HG03280 (cell line): ENCODE measurements around the gene PRAMEF9.
"Not testable (repeated sequence)": the region's sequence is repeated elsewhere in the genome, so short reads cannot be mapped to it uniquely, and the experiment has no call there.

Experiments
- ATAC-seq: cut with Tn5 transposase; IDR thresholded peaks from one replicate; pipeline ENCODE4 v1.9.1; 2021; ENCODE audit warnings: mild to moderate bottlenecking, moderate library complexity; ENCODE audit not compliant: unreplicated experiment

The PRAMEF9 gene

DNA sequence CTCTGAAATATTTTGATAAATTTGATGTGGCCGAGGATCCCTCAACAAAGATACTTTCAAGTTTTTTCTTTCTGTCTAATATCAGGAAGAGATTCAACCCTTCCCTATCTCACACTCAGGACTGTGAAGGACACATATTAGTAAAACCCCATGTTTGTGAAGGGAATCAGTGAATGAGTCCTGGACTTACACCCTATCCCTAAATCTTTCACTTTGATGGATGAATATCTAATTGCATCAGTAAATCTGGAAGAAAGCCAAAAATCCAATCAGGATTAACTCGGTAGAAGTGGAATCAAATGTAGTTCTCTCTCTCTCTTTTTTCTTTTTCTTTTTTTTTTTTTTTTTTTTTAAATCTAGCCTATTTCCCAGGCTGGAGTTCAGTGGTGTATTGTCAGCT is at the start of gene PRAMEF9:
TSS of gene PRAMEF9 (plus strand) at position 301 of the 400 bp plus-strand sequence. CDS start 3,433 bp downstream, outside the sequence.
- ATAC-seq, result not testable (repeated sequence)

DNA sequence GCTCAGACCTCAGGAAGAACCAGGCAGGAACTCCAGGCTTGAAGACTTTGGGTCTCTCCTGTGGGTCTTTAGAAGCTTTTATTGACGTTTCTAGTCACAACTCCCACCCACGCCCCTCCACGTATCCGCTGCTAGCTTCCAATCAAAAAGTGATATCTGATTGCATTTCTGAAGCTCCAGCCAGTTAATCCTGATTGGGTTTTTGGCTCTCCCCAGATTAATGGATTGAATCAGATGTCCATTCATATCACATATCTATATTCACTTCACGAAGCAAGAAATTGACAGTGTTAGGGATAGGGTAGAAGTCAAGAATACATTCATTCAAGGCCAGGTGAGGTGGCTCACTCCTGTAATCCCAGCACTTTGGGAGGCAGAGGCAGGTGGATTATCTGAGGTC is 15.7 kb upstream of the PRAMEF9 start, which contains the start of gene PRAMEF26:
TSS of gene PRAMEF26 (minus strand) at position 101 of the 400 bp plus-strand sequence. CDS start 2,914 bp downstream, outside the sequence.
- ATAC-seq, result not testable (repeated sequence)

DNA sequence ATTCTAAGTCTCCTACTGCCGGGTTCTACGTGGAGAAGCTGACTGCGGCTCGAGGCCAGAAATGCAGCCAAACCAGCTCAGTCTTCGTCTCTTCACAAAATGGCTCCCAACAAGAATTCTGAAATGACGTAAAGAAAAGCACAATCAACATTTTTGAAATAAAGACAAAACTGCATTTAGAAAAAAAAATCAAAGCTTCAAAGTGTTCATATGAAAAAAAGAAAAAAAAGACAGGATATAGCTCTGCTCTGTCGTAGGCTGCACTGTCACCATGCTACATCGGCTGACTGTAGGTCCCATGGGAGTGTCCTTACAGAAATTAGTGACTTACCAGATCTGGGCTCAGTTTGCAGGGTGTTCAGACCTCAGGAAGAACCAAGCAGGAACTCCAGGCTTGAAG is 6.1 kb upstream of the PRAMEF9 start, which contains the start of gene HNRNPCL4:
TSS of gene HNRNPCL4 (minus strand) at position 101 of the 400 bp plus-strand sequence. CDS start 164 bp downstream, outside the sequence.
- not testable (repeated sequence) for ATAC-seq

DNA sequence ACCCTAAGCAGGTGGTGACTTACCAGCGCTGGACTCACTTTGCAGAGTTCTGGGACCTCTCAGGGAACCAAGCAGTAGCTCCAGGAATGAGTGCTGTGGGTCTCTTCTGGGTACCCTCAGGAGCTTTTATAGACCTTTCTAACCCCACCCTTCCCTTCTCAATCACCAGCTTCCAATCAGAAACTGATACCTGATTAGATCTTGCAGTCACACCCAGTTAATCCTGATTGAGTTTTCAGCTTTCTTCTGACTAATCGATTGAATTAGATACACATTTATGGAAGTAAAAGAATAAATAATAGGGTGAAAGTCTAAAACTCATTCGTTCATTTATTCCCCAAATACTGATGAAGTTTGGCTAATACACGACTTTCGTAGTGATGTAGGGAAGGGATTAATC is 29.7 kb downstream of the PRAMEF9 start, which contains the start of gene PRAMEF13:
TSS of gene PRAMEF13 (minus strand) at position 101 of the 400 bp plus-strand sequence. CDS start 1,820 bp downstream, outside the sequence.
- not testable (repeated sequence) for ATAC-seq

DNA sequence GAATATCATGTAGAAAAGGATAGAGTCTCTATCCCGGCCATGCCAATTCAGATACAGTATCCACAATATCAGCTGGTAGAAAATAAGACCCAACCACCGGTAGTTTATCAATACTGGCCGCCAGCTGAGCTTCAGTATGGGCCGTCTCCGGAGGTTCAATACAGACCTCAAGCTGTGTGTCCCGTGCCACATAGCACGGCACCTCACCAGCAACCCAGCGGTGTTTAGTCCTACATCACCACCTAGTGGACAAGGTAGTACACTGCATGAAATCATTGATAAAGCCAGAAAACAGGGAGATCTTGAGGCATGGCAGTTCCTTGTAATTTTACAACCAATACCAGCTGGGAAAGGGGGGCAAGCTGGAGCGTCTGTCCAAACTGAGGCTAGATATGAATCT is 37.1 kb downstream of the PRAMEF9 start:
- not testable (repeated sequence) for ATAC-seq

DNA sequence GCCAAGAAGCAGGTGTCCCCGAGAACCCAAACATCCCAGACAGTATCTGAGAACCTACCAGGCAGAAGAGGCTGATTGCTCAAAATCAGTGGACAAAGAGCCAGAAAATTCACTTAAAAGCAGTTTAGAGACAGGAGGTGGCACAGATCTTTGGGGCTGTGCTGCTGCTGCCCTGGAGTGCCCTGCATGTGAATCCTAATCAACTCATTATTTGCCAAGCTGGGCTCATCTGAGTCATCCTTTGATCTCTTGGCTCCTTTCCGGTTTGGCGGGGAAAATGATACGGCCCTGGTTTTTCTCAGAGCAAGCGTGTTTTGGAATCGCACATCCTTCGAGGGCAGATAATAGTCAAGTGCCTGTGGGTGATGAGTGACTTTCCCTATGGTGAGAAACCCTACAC is 45.0 kb downstream of the PRAMEF9 start:
- ATAC-seq, result not testable (repeated sequence)

DNA sequence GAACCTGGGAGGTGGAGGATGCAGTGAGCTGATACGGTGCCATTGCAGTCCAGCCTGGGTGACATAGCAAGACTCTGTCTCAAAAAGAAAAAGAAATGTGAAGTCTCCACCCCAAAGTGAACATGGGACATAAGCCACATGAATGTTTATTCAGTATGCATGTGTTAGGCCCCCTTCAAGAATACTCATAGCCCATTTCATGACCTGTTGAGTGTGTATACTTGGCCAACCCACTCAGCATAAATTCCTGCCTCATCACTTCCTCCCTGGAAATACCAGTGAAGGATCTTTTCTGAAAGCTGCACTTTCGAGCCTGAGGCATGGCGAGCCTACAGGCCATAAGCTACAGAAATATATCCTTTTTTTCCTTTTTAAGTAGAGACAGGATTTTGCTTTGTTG is 47.6 kb downstream of the PRAMEF9 start:
- ATAC-seq, result not testable (repeated sequence)

DNA sequence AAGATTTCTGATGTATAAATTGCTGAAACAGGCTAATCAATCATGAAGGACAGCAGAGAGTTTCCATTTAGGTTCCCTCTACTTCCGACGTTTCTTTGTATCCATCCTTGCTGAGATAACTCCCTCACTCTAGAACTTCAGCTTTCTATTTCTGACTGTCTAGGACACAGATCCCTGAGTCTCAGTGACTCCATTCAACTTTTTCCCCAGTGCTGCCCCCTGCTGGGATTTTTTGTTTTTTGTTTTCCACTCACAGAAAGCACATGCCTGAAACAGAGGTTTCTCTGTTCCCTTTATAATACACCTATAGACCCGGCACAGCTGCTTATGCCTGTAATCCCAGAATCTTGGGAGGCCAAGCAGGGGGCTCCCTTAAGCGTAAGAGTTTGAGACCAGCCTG is 51.1 kb downstream of the PRAMEF9 start:
- not testable (repeated sequence) for ATAC-seq

DNA sequence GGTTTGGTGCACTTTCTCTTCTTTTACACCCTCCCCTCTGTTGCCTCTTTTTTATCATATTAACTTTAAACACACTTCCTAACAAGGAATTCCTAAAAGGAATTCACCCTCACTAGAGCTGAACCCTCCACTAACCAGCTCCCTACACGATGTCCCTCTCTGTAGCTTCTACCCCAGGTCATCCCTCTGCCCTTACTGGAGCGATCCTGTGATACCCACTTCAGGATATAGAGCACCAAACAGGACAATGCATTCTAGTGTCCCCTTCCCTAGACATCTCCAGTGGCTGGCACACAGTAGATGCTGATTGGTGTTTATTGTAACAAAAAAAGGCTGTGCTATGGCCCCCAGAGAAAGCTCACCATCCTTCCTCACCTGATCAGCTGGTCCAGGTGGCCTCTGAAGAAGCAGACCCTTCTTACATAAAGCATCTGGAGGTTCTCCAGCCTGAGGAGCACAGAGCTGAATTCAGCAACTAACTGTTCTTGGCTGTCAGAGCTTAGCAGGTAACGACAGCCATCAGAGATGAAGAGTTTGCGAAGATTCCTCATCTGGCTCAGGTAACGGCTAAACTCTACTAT is 52.9 kb downstream of the PRAMEF9 start:
- ATAC-seq, result no peak

DNA sequence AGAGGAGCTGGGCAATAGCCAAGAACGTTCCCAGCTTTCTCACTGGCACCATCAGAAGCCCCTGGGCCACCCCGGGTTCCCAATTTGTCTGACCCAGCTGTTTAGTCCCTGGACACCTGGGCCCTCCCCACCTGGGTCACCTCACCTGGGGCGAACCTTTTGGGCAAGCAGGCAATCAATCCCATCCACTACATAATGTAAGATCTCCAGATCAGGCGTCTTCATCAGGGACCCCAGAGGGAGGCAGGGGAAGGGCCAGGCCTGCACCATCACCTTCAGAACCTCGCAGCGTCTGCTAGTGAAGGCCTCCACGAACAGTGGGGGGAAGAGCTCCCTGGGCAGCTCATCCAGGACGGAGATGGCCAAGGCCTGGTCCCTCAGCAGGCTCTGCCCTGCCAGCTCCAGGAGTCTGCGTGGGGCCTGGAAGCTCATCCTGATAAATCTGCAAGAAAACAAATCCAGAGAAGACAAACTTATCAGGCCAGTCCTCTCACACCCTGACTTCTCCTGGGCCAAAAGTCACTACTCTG is 54.1 kb downstream of the PRAMEF9 start, which contains the start of gene PRAMEF18:
TSS of gene PRAMEF18 (minus strand) at position 480 of the 530 bp plus-strand sequence. CDS start at position 432, 48 bp downstream.
- ATAC-seq, result not testable (repeated sequence)

DNA sequence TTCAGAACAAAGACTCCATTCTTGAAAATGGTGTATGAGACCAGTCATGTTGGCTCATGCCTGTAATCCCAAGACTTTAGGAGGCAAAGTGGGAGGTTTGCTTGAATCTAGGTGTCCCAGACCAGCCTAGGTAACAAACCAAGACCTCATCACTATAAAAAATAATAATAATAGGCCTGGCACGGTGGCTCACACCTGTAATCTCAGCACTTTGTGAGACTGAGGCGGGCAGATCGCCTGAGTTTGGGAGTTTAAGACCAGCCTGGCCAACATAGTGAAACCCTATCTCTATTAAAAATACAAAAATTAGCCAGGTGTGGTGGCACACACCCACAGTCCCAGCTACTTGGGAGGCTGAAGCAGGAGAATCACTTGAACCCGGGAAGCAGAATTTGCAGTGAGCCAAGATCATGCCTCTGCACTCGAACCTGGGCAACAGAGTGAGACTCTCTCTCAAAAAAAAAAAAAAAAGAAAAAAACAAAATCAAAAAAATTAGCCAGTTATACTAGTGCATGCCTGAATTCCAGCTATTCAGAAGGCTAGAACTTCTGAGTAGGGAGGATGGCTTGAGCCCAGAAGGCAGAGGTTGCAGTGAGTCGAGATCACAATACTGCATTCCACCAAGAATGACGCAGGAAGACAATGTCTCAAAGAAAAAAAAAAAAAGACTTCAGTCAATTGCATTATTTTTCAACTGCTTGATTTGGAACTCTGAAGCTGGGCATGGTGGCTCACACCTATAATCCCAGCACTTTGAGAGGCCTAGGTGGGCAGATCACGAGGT is 55.8 kb downstream of the PRAMEF9 start:
- not testable (repeated sequence) for ATAC-seq

DNA sequence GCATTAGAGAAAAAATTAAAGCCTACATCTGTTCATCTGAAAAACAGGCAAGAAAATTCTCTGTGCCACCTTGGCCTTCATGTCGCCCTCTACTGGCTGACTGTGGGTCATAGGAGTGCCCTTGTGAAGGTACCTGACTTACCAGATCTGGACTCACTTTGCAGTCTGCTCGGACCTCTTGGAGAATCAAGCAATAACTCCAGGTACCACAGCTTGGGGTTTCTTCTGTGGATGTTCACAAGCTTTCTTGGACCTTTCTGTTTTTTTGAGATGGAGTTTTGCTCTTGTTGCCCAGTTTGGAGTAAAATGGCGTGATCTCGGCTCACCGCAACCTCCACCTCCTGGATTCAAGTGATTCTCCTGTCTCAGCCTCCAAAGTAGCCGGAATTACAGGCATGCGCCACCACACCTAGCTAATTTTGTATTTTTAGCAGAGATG is 56.7 kb downstream of the PRAMEF9 start:
- ATAC-seq, result no peak
